Measurements from ENCODE around the gene IPCEF1. TPM values are rescaled to one million over a fixed set of nuclear protein-coding genes. Genes with fewer than 3 reads are reported as not detected.
A peak's percentile ranks its signal among the peaks of the same experiment; 100 is the strongest.

The IPCEF1 gene
- total RNA-seq, 1 donor from 2014 or later: 1.3 TPM

DNA sequence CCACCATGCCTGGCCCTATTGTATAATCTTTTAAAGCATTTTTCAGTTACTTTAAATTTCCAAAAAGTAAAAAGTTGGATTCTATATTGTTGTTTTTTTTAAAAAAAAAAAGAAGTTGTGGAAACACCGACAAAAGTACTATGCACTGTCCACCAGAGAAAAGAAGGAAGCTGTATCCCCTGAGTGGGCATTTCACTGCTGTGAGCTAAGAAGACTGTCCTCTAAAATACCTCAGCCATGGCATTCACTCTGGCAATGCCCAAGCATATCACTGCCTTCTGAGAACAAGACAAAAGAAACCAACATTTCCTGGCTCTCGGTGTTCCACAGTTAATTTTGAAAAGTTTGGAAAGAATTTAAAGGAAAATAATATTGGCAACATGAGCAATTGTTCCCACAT is 117.8 kb downstream of the IPCEF1 start:
- DNase-seq (no peak), ATAC-seq (ENCODE audit: poor library complexity) (no peak)
- intact Hi-C loops (cut with DNase I): no loop called here

- intact Hi-C loops (cut with DNase I): no loop called here
- ATAC-seq (ENCODE audit: poor library complexity) (no peak), DNase-seq (no peak)
Measured at GRCh38 chr6:154236646-154237301, 119.8 kb downstream of the IPCEF1 start.

GRCh38 chr6:154234019-154234772 is 122.4 kb downstream of the IPCEF1 start:
- ATAC-seq (ENCODE audit: poor library complexity): no peak
- intact Hi-C loops (cut with DNase I): no loop called here
- no peak for DNase-seq

DNA sequence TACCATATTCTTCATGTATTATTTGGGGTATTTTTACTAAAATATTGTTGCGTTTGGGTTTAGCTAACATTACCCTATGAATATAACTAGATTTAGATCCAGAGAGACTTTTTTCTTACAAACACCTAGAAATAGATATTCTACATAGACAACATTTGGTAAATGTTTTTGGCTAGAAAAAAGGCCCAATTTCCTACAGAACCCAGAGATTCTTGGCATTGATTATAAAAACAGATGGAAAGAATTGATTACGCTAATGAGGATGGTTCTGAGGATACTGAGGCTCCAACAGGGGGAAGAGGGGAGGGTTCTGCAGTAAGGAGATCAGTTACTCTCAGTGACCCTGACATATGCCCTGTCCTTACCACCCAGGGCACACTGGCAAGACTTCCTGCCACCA is 123.2 kb downstream of the IPCEF1 start:
- no peak for ATAC-seq (ENCODE audit: poor library complexity)
- intact Hi-C loops (cut with DNase I): no loop called here
- DNase-seq: no peak

- ATAC-seq (ENCODE audit: poor library complexity) (no peak), DNase-seq (no peak)
- intact Hi-C loops (cut with DNase I): no loop called here
Measured at GRCh38 chr6:154232013-154232910, 124.3 kb downstream of the IPCEF1 start.

- ATAC-seq (ENCODE audit: poor library complexity) (no peak), DNase-seq (no peak)
- intact Hi-C loops (cut with DNase I): no loop called here
Measured at GRCh38 chr6:154230910-154231595, 125.5 kb downstream of the IPCEF1 start.

GRCh38 chr6:154230393-154230792 is 126.2 kb downstream of the IPCEF1 start:
- intact Hi-C loops (cut with DNase I): no loop called here
- ATAC-seq (ENCODE audit: poor library complexity): no peak
- no peak for DNase-seq

DNA sequence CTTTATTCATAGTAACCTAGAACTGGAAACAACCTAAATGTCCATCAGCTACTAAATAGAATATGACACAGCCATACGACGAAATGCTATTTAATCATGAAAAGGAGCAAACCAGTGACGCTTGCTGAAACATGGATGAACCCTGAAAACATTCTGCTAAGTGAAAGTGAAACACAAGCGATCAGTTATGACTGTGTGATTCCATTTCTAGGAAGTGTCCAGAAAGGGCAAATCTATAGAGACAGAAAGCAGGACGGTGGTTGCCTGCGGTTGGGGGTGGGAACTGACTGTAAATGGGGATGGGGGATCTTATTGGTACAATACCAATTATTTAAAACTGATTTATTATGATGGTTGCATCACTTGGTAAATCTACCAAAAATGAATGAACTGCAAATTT is 126.8 kb downstream of the IPCEF1 start:
- intact Hi-C loops (cut with DNase I): no loop called here
- DNase-seq: no peak
- ATAC-seq (ENCODE audit: poor library complexity): no peak

- ATAC-seq (ENCODE audit: poor library complexity): no peak
- intact Hi-C loops (cut with DNase I): no loop called here
- DNase-seq: no peak
Measured at GRCh38 chr6:154228521-154228905, 128.1 kb downstream of the IPCEF1 start.

DNA sequence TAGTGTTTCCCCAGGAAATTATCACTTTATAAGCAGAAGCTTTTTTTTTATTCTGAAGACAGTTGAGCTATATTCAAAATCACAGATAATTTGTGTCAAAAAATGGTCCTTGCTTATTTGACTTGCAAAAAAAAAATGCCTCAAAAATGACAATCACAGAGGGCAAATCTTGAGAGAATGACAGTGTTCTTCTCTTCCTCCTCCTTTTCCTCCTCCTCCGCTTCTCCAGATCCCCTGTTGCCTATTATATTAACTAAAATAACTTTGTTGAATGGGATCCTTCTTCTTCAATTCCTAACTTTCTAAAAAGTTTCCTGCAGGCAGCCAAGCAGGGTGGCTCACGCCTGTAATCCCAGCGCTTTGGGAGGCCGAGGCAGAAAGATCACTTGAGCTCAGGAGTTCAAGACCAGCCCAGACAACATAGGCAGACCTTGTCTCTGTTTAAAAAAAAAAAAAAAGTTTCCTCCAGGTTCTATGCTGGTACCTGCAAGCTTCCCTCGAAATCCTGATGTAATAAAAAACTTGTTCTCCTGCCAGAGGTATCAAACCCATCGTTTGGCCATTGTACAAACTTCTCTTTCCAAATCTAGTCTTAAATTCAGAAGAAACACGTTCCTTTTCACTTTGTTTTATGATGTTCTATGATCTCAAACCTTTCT is 128.6 kb downstream of the IPCEF1 start:
- DNase-seq: no peak
- ATAC-seq (ENCODE audit: poor library complexity): no peak
- intact Hi-C loops (cut with DNase I): no loop called here

- DNase-seq (no peak), ATAC-seq (ENCODE audit: poor library complexity) (no peak)
- intact Hi-C loops (cut with DNase I): no loop called here
Measured at GRCh38 chr6:154226461-154226860, 130.1 kb downstream of the IPCEF1 start.

- DNase-seq: no peak
- no peak for ATAC-seq (ENCODE audit: poor library complexity)
- intact Hi-C loops (cut with DNase I): no loop called here
Measured at GRCh38 chr6:154223296-154223695, 133.3 kb downstream of the IPCEF1 start.

GRCh38 chr6:154222716-154223115 is 133.9 kb downstream of the IPCEF1 start:
- intact Hi-C loops (cut with DNase I): no loop called here
- ATAC-seq (ENCODE audit: poor library complexity) (no peak), DNase-seq (no peak)

GRCh38 chr6:154219250-154219649 is 137.4 kb downstream of the IPCEF1 start:
- intact Hi-C loops (cut with DNase I): no loop called here
- ATAC-seq (ENCODE audit: poor library complexity) (no peak), DNase-seq (no peak)

DNA sequence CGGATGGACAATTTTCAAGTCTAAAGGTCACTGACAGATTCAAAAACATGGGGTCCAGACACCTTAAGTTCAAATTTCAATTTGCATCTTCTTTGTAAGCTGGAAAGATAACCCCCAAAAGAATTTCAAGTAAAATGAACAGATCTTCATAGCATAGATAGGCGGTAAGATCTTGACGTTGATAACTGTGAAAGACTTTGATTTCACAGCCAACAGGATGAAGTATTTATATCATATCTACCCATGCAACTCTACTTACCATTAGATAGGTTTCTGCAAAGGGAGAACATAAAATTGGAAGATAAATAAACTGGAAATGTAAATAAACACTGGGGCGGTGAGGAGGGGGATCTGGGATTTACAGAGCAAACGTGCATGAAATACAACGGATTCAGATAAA is 137.8 kb downstream of the IPCEF1 start:
- intact Hi-C loops (cut with DNase I): no loop called here
- no peak for DNase-seq
- ATAC-seq (ENCODE audit: poor library complexity): no peak

GRCh38 chr6:154218301-154218700 is 138.3 kb downstream of the IPCEF1 start:
- DNase-seq (no peak), ATAC-seq (ENCODE audit: poor library complexity) (peak; percentile 29)
- intact Hi-C loops (cut with DNase I): no loop called here

DNA sequence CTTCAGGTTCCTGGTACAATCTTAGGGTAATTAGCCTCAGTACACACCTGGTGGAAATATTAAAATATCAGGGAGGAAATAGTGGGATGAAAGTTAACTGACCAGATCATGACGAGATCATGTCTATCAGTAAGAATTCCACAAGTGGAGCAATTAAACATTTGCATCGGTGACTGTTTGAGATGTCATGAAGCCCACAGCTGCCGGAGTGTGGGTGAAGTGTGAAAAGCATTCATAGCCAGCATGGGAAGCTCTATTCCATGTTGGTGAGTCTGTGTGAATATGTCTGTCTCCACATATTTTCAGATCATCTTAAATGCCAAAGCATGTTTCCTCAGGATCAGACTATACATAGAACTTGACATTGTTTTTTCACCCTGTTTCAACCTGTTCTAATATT is 142.8 kb downstream of the IPCEF1 start:
- intact Hi-C loops (cut with DNase I): no loop called here
- no peak for ATAC-seq (ENCODE audit: poor library complexity)

DNA sequence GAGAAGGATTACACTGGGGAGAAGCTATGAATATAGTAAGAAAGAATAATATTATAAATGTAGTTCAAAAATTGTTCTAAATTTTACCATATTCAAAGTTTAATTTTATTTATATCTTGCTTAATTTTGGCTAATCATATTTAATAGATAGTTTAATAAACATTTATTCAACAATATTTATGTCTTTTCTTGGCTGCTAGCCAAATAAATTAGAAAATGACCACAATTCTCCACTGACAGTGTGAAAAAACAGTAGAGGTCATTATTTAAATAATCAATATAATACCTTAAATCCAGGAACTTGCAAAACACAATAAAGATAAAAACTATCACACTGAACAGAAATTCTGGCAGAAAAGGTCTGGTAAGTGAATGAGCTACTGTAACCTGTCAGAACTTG is 145.9 kb downstream of the IPCEF1 start:
- DNase-seq: no peak
- intact Hi-C loops (cut with DNase I): no loop called here
- no peak for ATAC-seq (ENCODE audit: poor library complexity)

More for the DNA sequence above, 142.8 kb downstream of the IPCEF1 start:
- no peak for DNase-seq

- no peak for ATAC-seq (ENCODE audit: poor library complexity)
- intact Hi-C loops (cut with DNase I): no loop called here
Measured at GRCh38 chr6:154209555-154209954, 147.0 kb downstream of the IPCEF1 start.

More at GRCh38 chr6:154209555-154209954, 147.0 kb downstream of the IPCEF1 start:
- no peak for DNase-seq
